ENCODE data around the gene LRRC73. TPM values are rescaled to one million over a fixed set of nuclear protein-coding genes. Genes with fewer than 3 reads are reported as not detected.
"Not testable (repeated sequence)": the region's sequence is repeated elsewhere in the genome, so short reads cannot be mapped to it uniquely, and the experiment has no call there.

Gene LRRC73
- total RNA-seq, 1 experiment from 2014 or later = 0.55 TPM

GRCh38 chr6:43461936-43462335 is 48.2 kb downstream of the LRRC73 start:
- no peak overlapping the region for H3K4me3 ChIP-seq
- no peaks in the 10 kb centered on the region for H3K79me2 ChIP-seq (ENCODE audit: low read depth)
- 0 out of 2 replicates have a peak, but pooled peaks cover 10% of the 10 kb centered on the region for H3K4me1 ChIP-seq (replicated peaks; ENCODE audit: insufficient read depth)
- no peaks in the 10 kb centered on the region for H3K36me3 ChIP-seq (ENCODE audit: low read depth)
- no peaks in the 10 kb centered on the region for H3K9me2 ChIP-seq (ENCODE audit: insufficient read depth)
- H3K27ac ChIP-seq = no peak overlapping the region
- no peaks in the 10 kb centered on the region for H3K9me3 ChIP-seq (ENCODE audit: insufficient read depth, low read depth)
- ChIA-PET CTCF (interaction anchor here (0.7 kb wide), 1 partner anchor 13 kb away, joined by 6 read pairs; no protein-coding TSS in a partner anchor), POLR2A (ENCODE audit: unreplicated experiment) (no interaction called here)
- H2AFZ ChIP-seq = no peak overlapping the region
- no TSS peak for BruUV-seq (replicated peaks)
- no peak overlapping the region for H3K4me2 ChIP-seq
- no peak for TF ChIP-seq CTCF (conservative IDR thresholded peaks at IDR 0.05)
- TF ChIP-seq EZH2 (IDR thresholded peaks at IDR 0.05; ENCODE audit: low read depth) = no peak
- peaks cover 3% of the 10 kb centered on the region; the same call in 1 of the 2 replicates for H3F3A ChIP-seq (ENCODE audit: insufficient read depth, low read depth)
- no peak for DNase-seq
- H4K20me1 ChIP-seq (ENCODE audit: insufficient read depth) = no peaks in the 10 kb centered on the region
- intact Hi-C loops (cut with micrococcal nuclease; ENCODE audit: unreplicated experiment) = no loop called here
- no peaks in the 10 kb centered on the region for H3K27me3 ChIP-seq (ENCODE audit: insufficient read depth, low read depth)

GRCh38 chr6:43460032-43460431 is 50.1 kb downstream of the LRRC73 start:
- Histone ChIP-seq H3K4me1 (replicated peaks; ENCODE audit: insufficient read depth) (0 out of 2 replicates have a peak, but pooled peaks cover 14% of the 10 kb centered on the region), H3K9me2 (ENCODE audit: insufficient read depth) (no peaks in the 10 kb centered on the region), H3K36me3 (ENCODE audit: low read depth) (no peaks in the 10 kb centered on the region), H3K9me3 (ENCODE audit: insufficient read depth, low read depth) (no peaks in the 10 kb centered on the region), H3F3A (ENCODE audit: insufficient read depth, low read depth) (peaks cover 8% of the 10 kb centered on the region; the same call in 1 of the 2 replicates), H3K79me2 (ENCODE audit: low read depth) (no peaks in the 10 kb centered on the region), H3K4me2 (no peak overlapping the region), H2AFZ (no peak overlapping the region), H3K4me3 (no peak overlapping the region), H3K27ac (no peak overlapping the region), H4K20me1 (ENCODE audit: insufficient read depth) (no peaks in the 10 kb centered on the region), H3K27me3 (ENCODE audit: insufficient read depth, low read depth) (no peaks in the 10 kb centered on the region)
- no peak for TF ChIP-seq EZH2 (IDR thresholded peaks at IDR 0.05; ENCODE audit: low read depth)
- TF ChIP-seq CTCF (conservative IDR thresholded peaks at IDR 0.05) = no peak
- DNase-seq = no peak
- intact Hi-C loops (cut with micrococcal nuclease; ENCODE audit: unreplicated experiment) = no loop called here
- CTCF ChIA-PET = interaction anchor here (0.6 kb wide), 1 partner anchor 447 kb away, joined by 3 read pairs; no protein-coding TSS in a partner anchor
- POLR2A ChIA-PET (ENCODE audit: unreplicated experiment) = no interaction called here
- no TSS peak for BruUV-seq (replicated peaks)

- ChIA-PET POLR2A (ENCODE audit: unreplicated experiment) (no interaction called here), CTCF (no interaction called here)
- intact Hi-C loops (cut with micrococcal nuclease; ENCODE audit: unreplicated experiment) = no loop called here
- H3K9me2 ChIP-seq (ENCODE audit: insufficient read depth) = no peaks in the 10 kb centered on the region
- H3K79me2 ChIP-seq (ENCODE audit: low read depth) = no peaks in the 10 kb centered on the region
- H3K9me3 ChIP-seq (ENCODE audit: insufficient read depth, low read depth) = no peaks in the 10 kb centered on the region
- BruUV-seq (replicated peaks) = no TSS peak
- DNase-seq = no peak
- 0 out of 2 replicates have a peak, but pooled peaks cover 14% of the 10 kb centered on the region for H3K4me1 ChIP-seq (replicated peaks; ENCODE audit: insufficient read depth)
- TF ChIP-seq CTCF (conservative IDR thresholded peaks at IDR 0.05) = no peak
- no peak for TF ChIP-seq EZH2 (IDR thresholded peaks at IDR 0.05; ENCODE audit: low read depth)
- H3F3A ChIP-seq (ENCODE audit: insufficient read depth, low read depth) = peaks cover 8% of the 10 kb centered on the region; the same call in 1 of the 2 replicates
- H3K4me2 ChIP-seq = no peak overlapping the region
- H3K27ac ChIP-seq = no peak overlapping the region
- H3K4me3 ChIP-seq = no peak overlapping the region
- no peaks in the 10 kb centered on the region for H4K20me1 ChIP-seq (ENCODE audit: insufficient read depth)
- no peaks in the 10 kb centered on the region for H3K36me3 ChIP-seq (ENCODE audit: low read depth)
- no peak overlapping the region for H2AFZ ChIP-seq
- H3K27me3 ChIP-seq (ENCODE audit: insufficient read depth, low read depth) = no peaks in the 10 kb centered on the region
Observed at GRCh38 chr6:43459535-43459934, 50.6 kb downstream of the LRRC73 start.

- H3K9me3 ChIP-seq (ENCODE audit: insufficient read depth, low read depth); H4K20me1 ChIP-seq (ENCODE audit: insufficient read depth); H3K79me2 ChIP-seq (ENCODE audit: low read depth); H3K27me3 ChIP-seq (ENCODE audit: insufficient read depth, low read depth); H2AFZ ChIP-seq; H3K9me2 ChIP-seq (ENCODE audit: insufficient read depth); intact Hi-C loops (cut with micrococcal nuclease; ENCODE audit: unreplicated experiment); H3K4me3 ChIP-seq; H3K36me3 ChIP-seq (ENCODE audit: low read depth); DNase-seq; BruUV-seq (replicated peaks); H3K27ac ChIP-seq: not testable (repeated sequence)
- H3F3A ChIP-seq (ENCODE audit: insufficient read depth, low read depth) = peaks cover 19% of the 10 kb centered on the region
- H3K4me1 ChIP-seq (replicated peaks; ENCODE audit: insufficient read depth) = 0 out of 2 replicates have a peak, but pooled peaks cover 14% of the 10 kb centered on the region
- H3K4me2 ChIP-seq = peak overlapping the region; percentile 80; the same call in 1 of the 2 replicates
- POLR2A ChIA-PET (ENCODE audit: unreplicated experiment) = interaction anchor here (0.7 to 0.8 kb wide), 2 partner anchors 276 to 287 kb away, joined by 8 to 19 read pairs; partner anchors contain the start of gene CUL9
- CTCF ChIA-PET = interaction anchor here (0.7 to 1.1 kb wide), 3 partner anchors 38 to 219 kb away, joined by 3 to 15 read pairs (median 9); no protein-coding TSS in a partner anchor
Observed at GRCh38 chr6:43458154-43458553, 52.0 kb downstream of the LRRC73 start.

Measured in PC-9 (cell line).